Dendritic cell treated with granulocyte-macrophage colony-stimulating factor and Interleukin-4, amounts not matched to agents 40 ng/mL and 50 ng/mL, for 4 days (primary cell): ENCODE results near the gene GNAS.

Experiments
- H3K27ac Mint-ChIP-seq: one replicate; pipeline ENCODE4 v1.8.0; 2022; ENCODE audit warnings: mild to moderate bottlenecking, mixed read lengths
- H3K27me3 Mint-ChIP-seq: one replicate; pipeline ENCODE4 v1.8.0; 2022; ENCODE audit warnings: mild to moderate bottlenecking, mixed read lengths
- H3K36me3 Mint-ChIP-seq: one replicate; pipeline ENCODE4 v1.8.0; 2022; ENCODE audit warnings: low read depth, mixed read lengths
- H3K4me1 Mint-ChIP-seq: one replicate; pipeline ENCODE4 v1.8.0; 2022; ENCODE audit warnings: low read depth, mixed read lengths
- H3K4me3 Mint-ChIP-seq: one replicate; pipeline ENCODE4 v1.8.0; 2022; ENCODE audit warnings: mild to moderate bottlenecking, moderate library complexity, mixed read lengths
- H3K9me3 Mint-ChIP-seq: one replicate; pipeline ENCODE4 v1.8.0; 2022; ENCODE audit warnings: mixed read lengths
- intact Hi-C: fragments of 100-400 bp; cut with micrococcal nuclease; formaldehyde crosslinking; loops from one replicate; pipeline ENCODE4 v1.15.0; 2022

The GNAS gene

DNA sequence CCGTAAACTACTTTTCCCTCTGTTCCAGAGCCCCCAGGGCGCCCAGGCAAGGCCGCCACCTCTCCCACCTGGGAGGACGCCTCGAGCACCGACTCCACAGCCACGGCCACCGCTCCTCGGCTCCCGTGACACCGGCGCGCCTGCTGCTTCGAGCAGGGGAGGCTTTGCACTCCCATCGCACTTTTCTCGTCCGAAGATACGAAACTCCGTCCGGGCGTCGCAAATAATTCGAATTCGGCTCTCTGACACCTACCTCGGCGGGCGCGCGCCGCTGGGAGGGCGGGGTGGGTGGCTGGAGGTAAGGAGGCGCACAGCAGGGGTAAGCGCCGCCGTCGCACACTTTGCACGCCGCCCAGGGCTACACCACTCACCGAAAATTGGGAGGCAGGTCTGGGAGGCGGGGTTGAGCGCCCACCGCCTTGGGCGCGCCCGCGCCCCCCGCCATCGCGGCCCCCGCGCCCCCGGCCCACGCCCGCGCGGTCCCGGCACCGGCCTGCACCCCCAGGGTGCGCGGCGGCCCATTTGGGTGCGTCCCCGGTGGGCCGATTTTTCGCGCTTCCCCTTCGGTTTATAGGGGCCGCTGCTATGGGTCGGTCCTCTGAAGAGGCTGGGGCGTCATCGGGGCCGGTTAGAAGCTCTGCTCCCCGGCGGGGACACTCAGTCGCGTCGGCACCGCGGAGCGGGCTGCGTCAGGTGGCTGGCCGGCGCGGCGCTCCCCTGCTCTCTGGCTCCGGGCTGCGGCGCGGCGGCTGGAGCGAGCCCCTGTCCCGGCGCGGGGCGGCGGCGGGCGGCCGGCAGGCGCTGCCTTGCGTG, 36.2 kb downstream of the GNAS start:
- Mint-ChIP-seq H3K4me3 (peak overlapping the region; percentile 76), H3K36me3 (peaks cover 20% of the 10 kb centered on the region), H3K27ac (peak overlapping the region; percentile 88), H3K9me3 (no peaks in the 10 kb centered on the region), H3K27me3 (peaks cover 7% of the 10 kb centered on the region), H3K4me1 (peaks cover 25% of the 10 kb centered on the region)
- intact Hi-C loops: no loop called here

DNA sequence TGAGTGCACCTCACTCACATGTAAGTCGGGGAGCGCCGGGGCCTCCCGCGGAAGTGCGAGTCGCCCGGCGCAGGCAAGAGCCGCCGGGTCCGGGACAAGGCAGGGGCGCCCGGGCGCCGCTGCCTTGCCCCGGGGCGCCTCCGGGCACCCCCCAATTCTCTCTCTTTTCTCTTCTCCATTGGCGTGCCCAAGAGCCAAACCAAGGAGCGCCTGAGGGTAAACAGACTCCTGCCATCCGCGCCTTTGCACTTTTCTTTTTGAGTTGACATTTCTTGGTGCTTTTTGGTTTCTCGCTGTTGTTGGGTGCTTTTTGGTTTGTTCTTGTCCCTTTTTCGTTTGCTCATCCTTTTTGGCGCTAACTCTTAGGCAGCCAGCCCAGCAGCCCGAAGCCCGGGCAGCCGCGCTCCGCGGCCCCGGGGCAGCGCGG, 36.8 kb downstream of the GNAS start:
- intact Hi-C loops: no loop called here
- H3K9me3 Mint-ChIP-seq: no peaks in the 10 kb centered on the region
- peaks cover 7% of the 10 kb centered on the region for H3K27me3 Mint-ChIP-seq
- H3K4me3 Mint-ChIP-seq: peak overlapping the region; percentile 96
- H3K4me1 Mint-ChIP-seq: peaks cover 29% of the 10 kb centered on the region
- peak overlapping the region; percentile 88 for H3K27ac Mint-ChIP-seq
- peaks cover 20% of the 10 kb centered on the region for H3K36me3 Mint-ChIP-seq

DNA sequence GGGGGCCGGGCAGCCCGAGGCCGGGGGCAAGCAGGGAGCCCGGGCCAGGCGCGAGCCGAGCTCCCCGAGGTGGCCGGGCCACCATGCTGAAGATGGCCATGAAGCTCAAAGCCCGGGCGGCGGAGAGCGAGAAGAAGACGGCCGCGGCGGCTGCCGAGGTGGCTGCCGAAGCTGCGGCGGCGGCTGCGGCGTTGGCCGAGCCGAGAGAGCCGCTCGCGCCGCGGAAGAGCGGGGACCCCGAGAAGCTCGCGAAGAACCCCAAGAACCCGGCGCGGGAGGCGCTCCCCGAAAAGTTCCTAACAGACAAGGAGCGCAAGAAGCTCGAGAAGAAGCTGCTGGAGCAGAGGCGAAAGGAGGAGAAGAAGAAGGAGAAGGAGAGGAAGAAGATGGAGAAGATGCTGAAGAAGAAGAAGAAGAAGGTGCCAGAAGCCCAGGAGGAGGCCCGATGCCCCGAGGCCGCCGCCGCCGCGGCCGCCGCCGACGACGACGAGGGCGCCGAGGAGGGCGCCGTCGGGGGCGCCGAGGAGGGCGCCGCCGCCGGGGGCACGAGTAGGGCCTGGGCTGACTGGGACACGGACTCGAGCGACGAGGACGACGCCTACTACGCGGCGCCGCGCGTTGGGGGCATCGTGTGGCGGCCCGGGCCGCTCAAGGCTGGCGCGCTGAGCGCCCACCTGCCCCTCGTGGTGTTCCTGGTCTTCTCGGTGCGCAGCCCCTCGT, 37.4 kb downstream of the GNAS start:
- intact Hi-C loops: loop anchor here (2.0 to 5.0 kb wide), 3 partner anchors 92 to 239 kb away; partner anchors contain the start of genes ATP5F1E, NELFCD and STX16
- peak overlapping the region; percentile 88 for H3K27ac Mint-ChIP-seq
- peak overlapping the region; percentile 96 for H3K4me3 Mint-ChIP-seq
- peaks cover 20% of the 10 kb centered on the region for H3K36me3 Mint-ChIP-seq
- H3K4me1 Mint-ChIP-seq: peaks cover 31% of the 10 kb centered on the region
- H3K9me3 Mint-ChIP-seq: no peaks in the 10 kb centered on the region
- H3K27me3 Mint-ChIP-seq: peaks cover 7% of the 10 kb centered on the region

DNA sequence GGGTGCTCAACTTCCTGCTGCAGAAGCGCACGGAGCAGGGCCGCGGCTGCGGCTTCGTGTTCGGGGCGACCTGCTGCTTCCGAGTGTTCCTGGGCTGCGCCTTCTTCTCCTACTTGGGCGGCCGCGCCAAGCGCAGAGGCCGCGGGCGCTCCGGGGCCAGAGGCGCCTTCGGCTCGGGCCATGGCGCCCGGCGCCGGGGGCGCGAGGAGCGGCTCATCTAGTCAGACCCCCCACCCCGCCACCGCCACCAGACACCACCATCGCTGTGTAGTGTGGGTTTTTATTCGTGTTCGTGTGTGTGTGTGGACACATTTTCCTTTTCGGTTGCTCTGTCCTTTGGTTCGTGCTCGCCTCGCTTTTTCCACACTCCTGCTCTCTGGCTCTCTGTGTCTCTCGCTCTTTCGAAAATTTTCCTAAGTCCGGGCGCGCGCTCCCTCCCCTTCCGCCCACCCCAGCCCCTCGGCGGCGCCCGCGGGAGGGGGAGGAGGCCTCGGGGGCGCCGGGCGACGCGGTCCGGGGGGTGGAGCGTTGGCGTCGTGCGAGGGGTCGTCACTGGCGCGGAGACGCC, 38.1 kb downstream of the GNAS start:
- H3K4me1 Mint-ChIP-seq: peaks cover 35% of the 10 kb centered on the region
- peaks cover 7% of the 10 kb centered on the region for H3K27me3 Mint-ChIP-seq
- H3K9me3 Mint-ChIP-seq: no peaks in the 10 kb centered on the region
- H3K27ac Mint-ChIP-seq: peak overlapping the region; percentile 88
- intact Hi-C loops: loop anchor here (2.0 to 5.0 kb wide), 3 partner anchors 92 to 240 kb away; partner anchors contain the start of genes ATP5F1E, NELFCD and STX16
- peaks cover 27% of the 10 kb centered on the region for H3K36me3 Mint-ChIP-seq
- H3K4me3 Mint-ChIP-seq: peak overlapping the region; percentile 96

DNA sequence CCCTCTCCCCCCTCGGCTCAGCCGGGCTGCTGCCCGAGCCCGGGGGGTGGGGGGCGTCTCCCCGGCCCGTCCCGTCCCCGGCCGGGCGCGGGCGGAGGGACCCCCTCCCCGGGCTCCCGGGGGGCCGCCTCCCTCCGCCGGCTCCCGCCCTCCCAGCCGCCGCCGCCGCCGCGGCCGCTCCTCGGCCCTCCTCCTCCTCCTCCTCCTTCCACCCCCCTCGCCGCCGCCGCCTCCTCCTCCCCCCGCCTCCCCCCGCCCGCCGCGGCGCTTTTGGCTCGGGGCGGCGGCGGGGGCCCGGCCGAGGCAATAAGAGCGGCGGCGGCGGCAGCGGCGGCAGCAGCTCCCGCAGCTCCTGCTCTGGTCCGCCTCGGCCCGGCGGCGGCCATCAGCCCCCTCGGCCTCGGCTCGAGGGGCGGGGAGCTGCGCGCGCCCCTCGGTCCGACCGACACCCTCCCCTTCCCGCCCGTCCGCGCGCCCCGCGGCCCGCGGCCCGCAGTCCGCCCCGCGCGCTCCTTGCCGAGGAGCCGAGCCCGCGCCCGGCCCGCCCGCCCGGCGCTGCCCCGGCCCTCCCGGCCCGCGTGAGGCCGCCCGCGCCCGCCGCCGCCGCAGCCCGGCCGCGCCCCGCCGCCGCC, 38.7 kb downstream of the GNAS start:
- peak overlapping the region; percentile 97 for H3K27ac Mint-ChIP-seq
- intact Hi-C loops: loop anchor here (2.0 to 5.0 kb wide), 3 partner anchors 91 to 240 kb away; partner anchors contain the start of genes ATP5F1E, NELFCD and STX16
- peak overlapping the region; percentile 96 for H3K4me3 Mint-ChIP-seq
- H3K4me1 Mint-ChIP-seq: peaks cover 41% of the 10 kb centered on the region
- H3K36me3 Mint-ChIP-seq: peaks cover 33% of the 10 kb centered on the region
- H3K27me3 Mint-ChIP-seq: peaks cover 7% of the 10 kb centered on the region
- H3K9me3 Mint-ChIP-seq: no peaks in the 10 kb centered on the region

DNA sequence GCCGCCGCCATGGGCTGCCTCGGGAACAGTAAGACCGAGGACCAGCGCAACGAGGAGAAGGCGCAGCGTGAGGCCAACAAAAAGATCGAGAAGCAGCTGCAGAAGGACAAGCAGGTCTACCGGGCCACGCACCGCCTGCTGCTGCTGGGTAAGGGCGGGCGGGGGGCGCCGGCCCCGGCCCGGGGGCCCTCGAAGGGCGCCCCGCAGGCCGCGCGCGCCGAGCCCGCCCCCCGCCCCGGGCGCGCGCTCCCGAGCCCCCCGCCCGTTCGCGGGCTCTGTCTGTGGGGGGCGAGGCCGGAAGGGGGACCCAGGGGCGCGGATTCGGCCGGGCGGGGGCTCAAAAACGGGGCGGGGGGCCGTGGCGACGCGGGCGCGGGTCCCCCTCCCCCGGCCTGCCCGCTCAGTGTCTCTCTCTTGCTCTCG, 39.2 kb downstream of the GNAS start:
- H3K27ac Mint-ChIP-seq: peak overlapping the region; percentile 97
- peaks cover 38% of the 10 kb centered on the region for H3K36me3 Mint-ChIP-seq
- H3K4me1 Mint-ChIP-seq: peaks cover 47% of the 10 kb centered on the region
- H3K27me3 Mint-ChIP-seq: peaks cover 5% of the 10 kb centered on the region
- intact Hi-C loops: loop anchor here (2.0 to 5.0 kb wide), 3 partner anchors 91 to 241 kb away; partner anchors contain the start of genes ATP5F1E, NELFCD and STX16
- no peaks in the 10 kb centered on the region for H3K9me3 Mint-ChIP-seq
- peak overlapping the region; percentile 99 for H3K4me3 Mint-ChIP-seq

DNA sequence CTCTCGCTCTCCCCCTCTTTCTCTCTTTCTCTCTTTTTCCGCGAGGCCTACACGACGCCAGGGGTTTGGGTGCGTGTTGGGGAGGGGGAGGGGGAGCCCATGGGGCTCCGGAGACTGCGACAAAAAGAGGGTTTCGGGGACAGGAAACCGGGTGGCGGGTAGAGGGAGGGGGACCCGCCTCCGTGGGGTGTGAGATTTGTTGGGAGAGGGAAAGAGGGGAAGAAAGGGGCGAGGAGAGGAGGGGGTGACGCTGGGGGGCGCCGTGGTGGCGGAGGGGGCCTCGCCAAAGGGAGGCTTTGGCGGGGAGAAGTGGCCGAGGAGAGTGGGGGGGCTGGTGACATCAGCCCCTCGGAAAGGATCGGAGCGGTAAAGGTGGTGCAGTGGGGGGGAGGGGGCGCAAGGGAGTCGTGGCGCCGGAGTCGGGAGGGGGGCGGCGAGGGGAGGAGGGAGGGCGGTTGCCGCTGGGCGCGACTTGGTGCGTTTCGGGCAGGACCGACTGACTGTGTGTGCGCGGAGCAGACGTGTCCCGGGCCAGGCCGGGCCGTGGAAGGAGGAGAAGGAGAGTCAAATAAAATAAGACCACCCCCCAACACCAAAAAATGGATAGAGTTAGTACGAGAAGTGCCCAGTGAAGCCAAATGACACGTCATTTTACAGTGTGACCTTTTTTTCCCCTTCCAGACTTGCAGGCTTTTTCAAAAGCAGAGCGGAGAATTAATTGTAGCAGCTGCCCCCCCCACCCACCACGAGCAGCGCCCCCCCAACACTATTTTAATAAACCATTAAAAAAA, 39.8 kb downstream of the GNAS start:
- H3K27ac Mint-ChIP-seq: peak overlapping the region; percentile 97
- peaks cover 5% of the 10 kb centered on the region for H3K27me3 Mint-ChIP-seq
- H3K9me3 Mint-ChIP-seq: no peaks in the 10 kb centered on the region
- peaks cover 43% of the 10 kb centered on the region for H3K36me3 Mint-ChIP-seq
- intact Hi-C loops: loop anchor here (5.0 kb wide), 2 partner anchors 90 to 140 kb away; partner anchors contain the start of genes ATP5F1E and NELFCD
- peak overlapping the region; percentile 99 for H3K4me3 Mint-ChIP-seq
- peaks cover 53% of the 10 kb centered on the region for H3K4me1 Mint-ChIP-seq

DNA sequence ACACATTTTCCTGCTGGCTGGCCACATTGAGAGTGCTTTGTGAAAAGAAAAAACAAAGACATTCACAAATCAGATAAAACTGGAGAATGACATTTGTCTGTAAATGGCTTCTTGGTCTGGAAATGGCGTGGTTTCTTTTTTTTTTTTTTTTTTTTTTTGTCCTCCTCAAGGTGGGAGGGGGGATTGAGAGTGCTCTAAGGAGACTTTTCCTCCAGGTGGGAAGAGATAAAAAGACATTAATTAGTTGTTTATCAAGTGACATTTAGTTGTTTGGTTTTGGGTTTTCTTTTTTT, 40.4 kb downstream of the GNAS start:
- H3K27ac Mint-ChIP-seq: peak overlapping the region; percentile 97
- H3K27me3 Mint-ChIP-seq: peaks cover 5% of the 10 kb centered on the region
- peak overlapping the region; percentile 99 for H3K4me3 Mint-ChIP-seq
- intact Hi-C loops: loop anchor here (1.0 to 5.0 kb wide), 3 partner anchors 14 to 139 kb away; partner anchors contain the start of genes ATP5F1E and NELFCD
- H3K9me3 Mint-ChIP-seq: no peaks in the 10 kb centered on the region
- H3K4me1 Mint-ChIP-seq: peaks cover 57% of the 10 kb centered on the region
- H3K36me3 Mint-ChIP-seq: peaks cover 47% of the 10 kb centered on the region

DNA sequence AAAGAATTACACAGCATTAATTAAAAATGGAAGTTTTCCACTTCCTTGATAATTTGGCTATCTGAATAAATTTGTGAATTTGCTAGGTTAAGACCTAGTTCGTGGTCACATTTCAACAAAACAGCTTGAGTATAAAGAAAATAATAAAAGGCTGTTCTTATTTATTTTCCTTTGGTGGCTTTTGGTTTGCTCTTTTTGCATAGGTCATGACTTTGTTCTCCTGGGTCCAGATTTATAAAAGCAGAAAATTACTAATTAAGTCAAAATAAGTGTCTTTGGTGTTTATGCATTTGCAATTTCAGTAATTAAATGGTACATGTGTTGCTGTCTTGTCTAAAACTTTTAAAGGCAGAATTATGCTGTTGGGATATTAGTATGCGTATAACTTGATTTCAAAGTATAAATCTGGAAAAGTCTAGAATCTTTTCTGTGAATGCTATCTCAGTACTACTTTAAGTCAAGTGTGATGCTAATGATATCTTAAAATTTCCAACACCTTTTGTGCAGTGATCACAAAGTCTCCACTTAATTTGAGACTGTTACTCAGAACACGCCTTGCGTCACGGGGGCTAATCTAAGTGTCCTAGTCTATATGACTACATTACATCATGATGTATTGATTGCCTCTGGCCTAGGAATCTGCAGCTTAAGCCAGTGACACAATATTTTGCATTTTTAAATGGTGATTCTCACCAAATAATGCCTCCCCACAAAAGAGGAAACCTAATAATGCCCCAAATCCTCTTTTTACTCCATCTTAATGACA, 41.0 kb downstream of the GNAS start:
- Mint-ChIP-seq H3K36me3 (peaks cover 53% of the 10 kb centered on the region), H3K9me3 (no peaks in the 10 kb centered on the region), H3K4me3 (peak overlapping the region; percentile 42), H3K27me3 (peaks cover 2% of the 10 kb centered on the region), H3K27ac (peak overlapping the region; percentile 97), H3K4me1 (peaks cover 60% of the 10 kb centered on the region)
- intact Hi-C loops: loop anchor here (1.0 to 5.0 kb wide), 3 partner anchors 14 to 139 kb away; partner anchors contain the start of genes ATP5F1E and NELFCD

DNA sequence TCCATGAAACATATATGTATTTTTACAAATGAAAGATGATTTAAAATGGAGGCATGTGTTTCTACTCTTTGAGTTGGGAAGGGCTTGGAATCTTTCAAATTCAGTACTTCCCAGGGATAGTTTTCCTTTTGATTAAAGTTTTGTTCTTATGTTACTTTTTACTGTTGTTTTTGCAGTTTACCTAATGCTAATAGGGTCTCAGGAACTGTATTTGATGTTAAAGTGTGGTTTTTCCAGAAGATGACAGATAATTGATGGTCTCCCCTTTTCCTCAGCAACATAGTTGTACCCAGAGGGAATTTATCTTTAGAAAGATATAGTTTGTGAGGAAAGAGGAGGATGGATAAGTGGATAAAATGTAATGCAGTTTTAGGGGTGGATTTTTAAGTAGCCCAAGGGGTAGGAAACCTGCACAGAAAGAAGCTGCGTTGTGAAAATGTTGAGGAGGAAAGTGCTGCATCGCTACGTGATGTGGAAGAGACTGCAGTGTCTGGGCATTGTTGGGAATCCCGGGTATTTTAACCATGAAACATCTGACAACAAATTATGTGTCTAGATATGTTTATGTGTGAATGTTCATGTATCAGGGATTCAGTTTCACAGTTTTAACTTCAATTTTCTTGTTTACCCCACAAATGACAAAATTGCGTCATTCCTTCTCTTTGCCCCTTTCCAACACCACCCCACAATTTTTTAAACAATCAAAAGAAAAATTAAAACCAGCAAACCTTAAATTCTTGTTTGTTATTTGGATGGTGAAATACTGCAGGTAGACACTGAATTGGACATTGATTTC, 42.3 kb downstream of the GNAS start:
- peaks cover 2% of the 10 kb centered on the region for H3K27me3 Mint-ChIP-seq
- H3K27ac Mint-ChIP-seq: peak overlapping the region; percentile 16
- H3K4me3 Mint-ChIP-seq: no peak overlapping the region
- H3K36me3 Mint-ChIP-seq: peaks cover 64% of the 10 kb centered on the region
- peaks cover 63% of the 10 kb centered on the region for H3K4me1 Mint-ChIP-seq
- intact Hi-C loops: loop anchor here (5.0 kb wide), 3 partner anchors 87 to 137 kb away; partner anchors contain the start of genes ATP5F1E and NELFCD
- no peaks in the 10 kb centered on the region for H3K9me3 Mint-ChIP-seq

DNA sequence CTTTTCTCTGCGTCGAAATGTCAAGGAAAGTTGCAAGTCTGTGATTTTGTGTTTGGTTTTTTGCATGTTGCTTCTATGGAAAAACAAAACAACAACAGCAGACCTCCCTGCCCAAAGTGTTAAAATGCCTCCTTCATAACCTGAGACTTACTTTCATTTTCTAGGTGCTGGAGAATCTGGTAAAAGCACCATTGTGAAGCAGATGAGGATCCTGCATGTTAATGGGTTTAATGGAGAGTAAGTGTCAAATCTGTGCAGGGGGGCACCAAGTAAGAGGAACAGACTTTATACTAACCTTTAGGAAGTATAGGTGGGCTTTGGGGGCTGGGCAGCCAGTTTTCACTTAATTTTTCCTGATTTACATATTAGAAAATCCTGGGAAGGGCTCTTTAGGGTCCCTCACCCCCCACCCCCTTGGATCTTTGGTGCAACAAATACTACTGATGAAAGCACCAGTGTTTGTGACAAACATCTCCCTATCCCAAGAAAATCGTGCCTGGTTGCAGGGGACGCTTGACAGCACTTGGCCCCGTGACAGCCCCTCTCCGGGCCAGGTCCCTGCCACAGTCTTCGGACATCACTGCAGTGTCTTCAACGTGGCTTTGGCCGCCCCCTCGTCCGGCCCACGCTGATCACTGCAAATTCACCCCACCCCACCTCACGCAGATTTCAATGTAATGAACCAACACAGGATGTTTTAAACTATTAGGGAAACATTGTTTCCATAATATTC, 43.1 kb downstream of the GNAS start:
- Mint-ChIP-seq H3K4me3 (no peak overlapping the region), H3K27ac (no peak overlapping the region), H3K9me3 (no peaks in the 10 kb centered on the region), H3K27me3 (no peaks in the 10 kb centered on the region), H3K36me3 (peaks cover 67% of the 10 kb centered on the region), H3K4me1 (peaks cover 65% of the 10 kb centered on the region)
- intact Hi-C loops: loop anchor here (5.0 kb wide), 1 partner anchor 97 kb away; no protein-coding TSS in a partner anchor
